ENCODE data around the gene DMWD. TPM values are rescaled to one million over a fixed set of nuclear protein-coding genes. Genes with fewer than 3 reads are reported as not detected.

DMWD gene
- total RNA-seq, 1 donor from 2014 or later = 69.2 TPM

- DNase-seq = no peak
- no peaks in the 10 kb centered on the region for H3K27me3 ChIP-seq (ENCODE audit: low read depth)
- peaks cover 94% of the 10 kb centered on the region for H3K4me1 ChIP-seq
- no peak for TF ChIP-seq CTCF (IDR thresholded peaks at IDR 0.05; ENCODE audit: borderline replicate concordance)
- no peaks in the 10 kb centered on the region for H3K9me3 ChIP-seq (replicated peaks)
- peaks cover 35% of the 10 kb centered on the region for H3K36me3 ChIP-seq
- intact Hi-C loops (cut with micrococcal nuclease) = no loop called here
- H3K27ac ChIP-seq (replicated peaks) = peak overlapping the region; percentile 94
- H3K4me3 ChIP-seq = no peak overlapping the region
These were observed 8.5 kb downstream of the DMWD start for GRCh38 chr19:45784096-45784495.

DNA sequence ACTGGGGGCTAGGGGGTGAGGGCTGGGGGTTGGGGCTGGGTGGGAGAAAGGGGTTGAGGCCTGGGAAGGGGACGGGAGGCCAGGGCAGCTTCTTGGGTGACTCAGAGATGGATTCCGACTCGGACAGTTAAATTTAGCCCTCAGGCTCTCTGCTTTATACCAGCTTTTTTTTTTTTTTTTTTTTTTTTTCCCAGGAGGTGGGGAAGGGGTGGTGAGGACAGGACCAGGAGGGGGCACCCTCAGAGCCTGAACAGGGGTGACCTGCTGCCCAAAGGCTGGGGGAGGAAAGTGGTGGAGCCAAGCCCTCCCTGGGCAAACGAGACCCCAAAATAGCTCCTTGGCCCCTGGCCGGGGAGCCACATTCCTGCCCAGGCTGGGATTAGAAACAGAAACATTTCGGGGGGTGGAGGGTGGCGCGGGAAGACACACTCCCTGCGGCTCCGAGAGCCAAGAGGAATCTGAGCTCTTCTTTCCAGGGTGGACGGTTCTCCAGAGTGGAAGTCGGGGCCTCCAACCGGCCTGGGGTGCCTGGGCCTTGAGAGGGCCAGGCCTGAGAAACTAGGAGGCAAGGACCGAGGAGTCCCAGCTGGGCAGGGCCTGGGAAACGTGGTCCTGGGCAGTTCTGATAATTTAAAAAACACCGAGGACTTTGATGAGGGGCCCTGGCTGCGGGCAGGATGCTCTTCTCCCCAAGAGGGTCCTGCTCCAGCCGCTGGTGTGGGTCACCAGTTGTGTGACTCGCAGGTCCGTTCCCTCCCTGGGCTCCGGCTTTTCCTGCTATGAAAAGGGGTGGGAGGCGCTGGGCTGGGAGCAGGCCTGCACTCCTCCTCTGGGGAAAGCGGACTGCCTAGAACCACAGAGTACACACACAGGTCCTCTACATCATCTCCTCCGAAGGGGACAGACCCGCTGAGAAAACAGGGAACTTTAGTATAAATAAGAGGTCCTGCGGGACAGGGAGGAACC is 9.5 kb downstream of the DMWD start:
- DNase-seq = peak; percentile 85
- no peak for TF ChIP-seq CTCF (IDR thresholded peaks at IDR 0.05; ENCODE audit: borderline replicate concordance)
- Histone ChIP-seq H3K4me1 (peaks cover 89% of the 10 kb centered on the region), H3K9me3 (replicated peaks) (no peaks in the 10 kb centered on the region), H3K27ac (replicated peaks) (peak overlapping the region; percentile 94), H3K27me3 (ENCODE audit: low read depth) (no peaks in the 10 kb centered on the region), H3K36me3 (peaks cover 35% of the 10 kb centered on the region), H3K4me3 (peak overlapping the region; percentile 75)
- intact Hi-C loops (cut with micrococcal nuclease) = no loop called here

GRCh38 chr19:45782162-45782691 is 10.4 kb downstream of the DMWD start, which contains the start of gene DMPK:
TSS of gene DMPK (minus strand) at chr19:45782490. CDS start at chr19:45782352, 138 bp downstream.
- Histone ChIP-seq H3K4me3 (peak within 1 kb of the TSS; percentile 75), H3K27me3 (ENCODE audit: low read depth) (no peaks in the 10 kb centered on the region), H3K27ac (replicated peaks) (peak within 1 kb of the TSS; percentile 94), H3K36me3 (peaks cover 40% of the 10 kb centered on the region), H3K4me1 (peaks cover 81% of the 10 kb centered on the region), H3K9me3 (replicated peaks) (no peaks in the 10 kb centered on the region)
- no peak for TF ChIP-seq CTCF (IDR thresholded peaks at IDR 0.05; ENCODE audit: borderline replicate concordance)
- peak; percentile 76 for DNase-seq
- intact Hi-C loops (cut with micrococcal nuclease) = no loop called here

GRCh38 chr19:45781214-45782161 is 11.2 kb downstream of the DMWD start:
- no peak for DNase-seq

More at GRCh38 chr19:45781214-45782161, 11.2 kb downstream of the DMWD start:
- H3K9me3 ChIP-seq (replicated peaks) = no peaks in the 10 kb centered on the region
- peaks cover 78% of the 10 kb centered on the region for H3K4me1 ChIP-seq
- H3K36me3 ChIP-seq = peaks cover 41% of the 10 kb centered on the region
- peak overlapping the region; percentile 94 for H3K27ac ChIP-seq (replicated peaks)
- no peaks in the 10 kb centered on the region for H3K27me3 ChIP-seq (ENCODE audit: low read depth)
- intact Hi-C loops (cut with micrococcal nuclease) = no loop called here
- no peak for TF ChIP-seq CTCF (IDR thresholded peaks at IDR 0.05; ENCODE audit: borderline replicate concordance)
- H3K4me3 ChIP-seq = peak overlapping the region; percentile 75
